HEK293 (cell line): ENCODE data around the gene CTNNBL1.
A peak's percentile ranks its signal among the peaks of the same experiment; 100 is the strongest.

Experiments
- AEBP2 ChIP-seq: fragments of 450-650 bp; formaldehyde crosslinking; IDR thresholded peaks from 2 replicates; pipeline ENCODE4 v1.5.1; 2016; ENCODE audit warnings: missing biosample characterization, missing genetic modification characterization, borderline replicate concordance
- HOXC10 ChIP-seq: sonication (generic); formaldehyde crosslinking; IDR thresholded peaks from 2 replicates; pipeline ENCODE4 v1.8.1; 2023; ENCODE audit warnings: mild to moderate bottlenecking, missing genetic modification reagents
- INSM2 ChIP-seq: fragments of 450-650 bp; formaldehyde crosslinking; IDR thresholded peaks from 2 replicates; pipeline ENCODE4 v1.5.1; 2016; ENCODE audit warnings: missing biosample characterization, missing genetic modification characterization
- KLF7 ChIP-seq: fragments of 450-650 bp; formaldehyde crosslinking; IDR thresholded peaks from 2 replicates; pipeline ENCODE4 v1.5.1; 2016; ENCODE audit warnings: missing biosample characterization, missing genetic modification characterization, borderline replicate concordance
- KLF9 ChIP-seq: fragments of 450-650 bp; formaldehyde crosslinking; IDR thresholded peaks from 2 replicates; pipeline ENCODE4 v1.5.1; 2016; ENCODE audit warnings: missing biosample characterization, missing genetic modification characterization, low read depth
- MZF1 ChIP-seq: fragments of 450-650 bp; formaldehyde crosslinking; IDR thresholded peaks from 2 replicates; pipeline ENCODE4 v1.5.1; 2017; ENCODE audit warnings: missing biosample characterization, missing genetic modification characterization, borderline replicate concordance
- OVOL3 ChIP-seq: fragments of 450-650 bp; formaldehyde crosslinking; IDR thresholded peaks from 2 replicates; pipeline ENCODE4 v1.5.1; 2016; ENCODE audit warnings: missing biosample characterization, missing genetic modification characterization
- PRDM10 ChIP-seq: fragments of 450-650 bp; formaldehyde crosslinking; IDR thresholded peaks from 2 replicates; pipeline ENCODE4 v1.5.1; 2016; ENCODE audit warnings: missing biosample characterization, missing genetic modification characterization
- REPIN1 ChIP-seq: fragments of 450-650 bp; formaldehyde crosslinking; IDR thresholded peaks from 2 replicates; pipeline ENCODE4 v1.5.1; 2017; ENCODE audit warnings: missing biosample characterization, missing genetic modification characterization, low read depth
- ZBTB48 ChIP-seq: fragments of 450-650 bp; formaldehyde crosslinking; IDR thresholded peaks from 2 replicates; pipeline ENCODE4 v1.5.1; 2016; ENCODE audit warnings: missing biosample characterization, missing genetic modification characterization
- ZNF10 ChIP-seq: fragments of 450-650 bp; formaldehyde crosslinking; IDR thresholded peaks from 2 replicates; pipeline ENCODE4 v1.5.1; 2017; ENCODE audit warnings: missing biosample characterization, missing genetic modification characterization
- ZNF239 ChIP-seq: fragments of 450-650 bp; formaldehyde crosslinking; IDR thresholded peaks from 2 replicates; pipeline ENCODE4 v1.5.1; 2016; ENCODE audit warnings: missing biosample characterization, missing genetic modification characterization
- ZNF449 ChIP-seq: fragments of 450-650 bp; formaldehyde crosslinking; IDR thresholded peaks from 2 replicates; pipeline ENCODE4 v1.5.1; 2017; ENCODE audit warnings: missing biosample characterization, mild to moderate bottlenecking, missing genetic modification characterization, moderate library complexity
- ZNF473 ChIP-seq: fragments of 450-650 bp; formaldehyde crosslinking; IDR thresholded peaks from 2 replicates; pipeline ENCODE4 v1.5.1; 2017; ENCODE audit warnings: missing biosample characterization, missing genetic modification characterization
- ZNF530 ChIP-seq: fragments of 450-650 bp; formaldehyde crosslinking; IDR thresholded peaks from 2 replicates; pipeline ENCODE4 v1.5.1; 2016; ENCODE audit warnings: low read depth, missing biosample characterization, missing genetic modification characterization
- ZNF544 ChIP-seq: fragments of 450-650 bp; formaldehyde crosslinking; IDR thresholded peaks from 2 replicates; pipeline ENCODE4 v1.5.0; 2017; ENCODE audit warnings: missing biosample characterization, missing genetic modification characterization
- ZNF580 ChIP-seq: fragments of 450-650 bp; formaldehyde crosslinking; IDR thresholded peaks from 2 replicates; pipeline ENCODE4 v1.5.1; 2016; ENCODE audit warnings: missing biosample characterization, missing genetic modification characterization
- ZNF596 ChIP-seq: fragments of 450-650 bp; IDR thresholded peaks from 2 replicates; pipeline ENCODE4 v1.5.0; 2018; ENCODE audit warnings: missing biosample characterization, mild to moderate bottlenecking, missing genetic modification characterization, moderate library complexity
- ZNF600 ChIP-seq: fragments of 450-650 bp; formaldehyde crosslinking; IDR thresholded peaks from 2 replicates; pipeline ENCODE4 v1.5.1; 2016; ENCODE audit warnings: missing biosample characterization, missing genetic modification characterization
- ZNF654 ChIP-seq: fragments of 450-650 bp; formaldehyde crosslinking; IDR thresholded peaks from 2 replicates; pipeline ENCODE4 v1.5.1; 2016; ENCODE audit warnings: low read depth, missing biosample characterization, missing genetic modification characterization
- ZNF664 ChIP-seq: fragments of 450-650 bp; formaldehyde crosslinking; IDR thresholded peaks from 2 replicates; pipeline ENCODE4 v1.5.1; 2016; ENCODE audit warnings: missing biosample characterization, missing genetic modification characterization
- ZNF670 ChIP-seq: fragments of 450-650 bp; formaldehyde crosslinking; IDR thresholded peaks from 2 replicates; pipeline ENCODE4 v1.5.1; 2016; ENCODE audit warnings: missing biosample characterization, missing genetic modification characterization, low read depth
- ZNF776 ChIP-seq: fragments of 450-650 bp; formaldehyde crosslinking; IDR thresholded peaks from 2 replicates; pipeline ENCODE4 v1.5.0; 2017; ENCODE audit warnings: missing biosample characterization, missing genetic modification characterization, borderline replicate concordance
- ZNF792 ChIP-seq: fragments of 450-650 bp; formaldehyde crosslinking; IDR thresholded peaks from 2 replicates; pipeline ENCODE4 v1.5.1; 2016; ENCODE audit warnings: missing biosample characterization, missing genetic modification characterization
- TF ChIP-seq, protein P1 (sequence below): fragments of 450-650 bp; formaldehyde crosslinking; IDR thresholded peaks from 2 replicates; pipeline ENCODE4 v1.5.1; 2016; ENCODE audit warnings: missing biosample characterization, missing genetic modification characterization, borderline replicate concordance

The CTNNBL1 gene

DNA sequence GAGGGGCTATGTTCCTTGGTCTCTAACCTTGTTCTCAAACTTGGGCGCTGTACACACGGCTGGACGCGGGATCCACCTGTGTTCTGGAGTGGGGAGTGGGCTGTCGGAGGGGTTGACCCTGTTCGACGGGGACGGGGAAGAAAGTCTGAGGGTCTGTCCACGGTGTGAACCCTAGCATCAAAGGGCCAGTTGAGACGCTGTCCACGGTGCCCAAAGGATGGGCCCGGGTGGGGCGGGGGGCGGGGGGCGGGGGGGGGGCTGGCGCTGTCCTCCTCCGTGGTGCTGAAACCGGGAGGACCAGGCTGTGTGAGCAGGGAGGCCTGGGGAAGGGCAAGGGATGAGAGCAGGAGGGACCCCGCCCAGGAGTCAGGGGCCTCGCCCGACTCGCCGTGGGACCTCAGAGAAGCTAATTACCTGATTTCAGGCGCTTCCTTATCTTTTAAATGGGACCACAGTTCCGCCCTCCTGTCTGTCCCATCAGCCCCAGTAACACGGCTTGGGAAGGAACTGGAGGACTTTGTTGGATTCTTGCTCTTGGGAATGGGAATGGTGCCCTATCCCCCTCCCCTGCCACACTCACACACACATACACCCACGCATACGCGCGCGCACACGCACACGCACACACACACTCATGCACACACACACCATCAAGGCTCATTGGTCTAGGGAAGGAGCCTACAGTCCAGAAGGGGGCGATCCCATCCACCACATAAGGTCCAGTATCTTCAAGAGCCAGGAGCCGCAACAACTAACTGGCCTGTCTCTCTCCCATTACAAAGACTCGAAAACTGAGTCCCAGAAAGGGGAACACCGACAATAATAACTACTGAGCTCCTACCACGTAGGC lies 208.0 kb downstream of the CTNNBL1 start (continued):
- TF ChIP-seq ZNF544 (tag by site-specific recombination) (no peak), ZNF664 (tag by site-specific recombination) (no peak), ZNF10 (tag by site-specific recombination) (no peak), PRDM10 (no peak), ZNF596 (no peak), KLF9 (0 out of 2 replicates have a peak, but pooled peaks have one; percentile 21), ZNF530 (no peak), HOXC10 (CRISPR knock-in tag) (no peak), ZNF473 (tag by site-specific recombination) (no peak), ZNF654 (tag by site-specific recombination) (peak; percentile 68), MZF1 (tag by site-specific recombination) (no peak), AEBP2 (tag by site-specific recombination) (no peak), REPIN1 (tag by site-specific recombination) (no peak), OVOL3 (tag by site-specific recombination) (no peak), ZNF449 (tag by site-specific recombination) (no peak), INSM2 (tag by site-specific recombination) (no peak), ZNF580 (tag by site-specific recombination) (no peak), ZBTB48 (tag by site-specific recombination) (no peak), ZNF239 (no peak), ZNF776 (tag by site-specific recombination) (no peak), KLF7 (no peak), ZNF792 (tag by site-specific recombination) (no peak), ZNF670 (tag by site-specific recombination) (no peak), ZNF600 (tag by site-specific recombination) (no peak)
- TF ChIP-seq, protein P1, sequence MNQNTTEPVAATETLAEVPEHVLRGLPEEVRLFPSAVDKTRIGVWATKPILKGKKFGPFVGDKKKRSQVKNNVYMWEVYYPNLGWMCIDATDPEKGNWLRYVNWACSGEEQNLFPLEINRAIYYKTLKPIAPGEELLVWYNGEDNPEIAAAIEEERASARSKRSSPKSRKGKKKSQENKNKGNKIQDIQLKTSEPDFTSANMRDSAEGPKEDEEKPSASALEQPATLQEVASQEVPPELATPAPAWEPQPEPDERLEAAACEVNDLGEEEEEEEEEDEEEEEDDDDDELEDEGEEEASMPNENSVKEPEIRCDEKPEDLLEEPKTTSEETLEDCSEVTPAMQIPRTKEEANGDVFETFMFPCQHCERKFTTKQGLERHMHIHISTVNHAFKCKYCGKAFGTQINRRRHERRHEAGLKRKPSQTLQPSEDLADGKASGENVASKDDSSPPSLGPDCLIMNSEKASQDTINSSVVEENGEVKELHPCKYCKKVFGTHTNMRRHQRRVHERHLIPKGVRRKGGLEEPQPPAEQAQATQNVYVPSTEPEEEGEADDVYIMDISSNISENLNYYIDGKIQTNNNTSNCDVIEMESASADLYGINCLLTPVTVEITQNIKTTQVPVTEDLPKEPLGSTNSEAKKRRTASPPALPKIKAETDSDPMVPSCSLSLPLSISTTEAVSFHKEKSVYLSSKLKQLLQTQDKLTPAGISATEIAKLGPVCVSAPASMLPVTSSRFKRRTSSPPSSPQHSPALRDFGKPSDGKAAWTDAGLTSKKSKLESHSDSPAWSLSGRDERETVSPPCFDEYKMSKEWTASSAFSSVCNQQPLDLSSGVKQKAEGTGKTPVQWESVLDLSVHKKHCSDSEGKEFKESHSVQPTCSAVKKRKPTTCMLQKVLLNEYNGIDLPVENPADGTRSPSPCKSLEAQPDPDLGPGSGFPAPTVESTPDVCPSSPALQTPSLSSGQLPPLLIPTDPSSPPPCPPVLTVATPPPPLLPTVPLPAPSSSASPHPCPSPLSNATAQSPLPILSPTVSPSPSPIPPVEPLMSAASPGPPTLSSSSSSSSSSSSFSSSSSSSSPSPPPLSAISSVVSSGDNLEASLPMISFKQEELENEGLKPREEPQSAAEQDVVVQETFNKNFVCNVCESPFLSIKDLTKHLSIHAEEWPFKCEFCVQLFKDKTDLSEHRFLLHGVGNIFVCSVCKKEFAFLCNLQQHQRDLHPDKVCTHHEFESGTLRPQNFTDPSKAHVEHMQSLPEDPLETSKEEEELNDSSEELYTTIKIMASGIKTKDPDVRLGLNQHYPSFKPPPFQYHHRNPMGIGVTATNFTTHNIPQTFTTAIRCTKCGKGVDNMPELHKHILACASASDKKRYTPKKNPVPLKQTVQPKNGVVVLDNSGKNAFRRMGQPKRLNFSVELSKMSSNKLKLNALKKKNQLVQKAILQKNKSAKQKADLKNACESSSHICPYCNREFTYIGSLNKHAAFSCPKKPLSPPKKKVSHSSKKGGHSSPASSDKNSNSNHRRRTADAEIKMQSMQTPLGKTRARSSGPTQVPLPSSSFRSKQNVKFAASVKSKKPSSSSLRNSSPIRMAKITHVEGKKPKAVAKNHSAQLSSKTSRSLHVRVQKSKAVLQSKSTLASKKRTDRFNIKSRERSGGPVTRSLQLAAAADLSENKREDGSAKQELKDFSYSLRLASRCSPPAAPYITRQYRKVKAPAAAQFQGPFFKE (tag by site-specific recombination) = no peak
